ENCODE data around the gene NCAM2. TPM values are rescaled to one million over a fixed set of nuclear protein-coding genes. Genes with fewer than 3 reads are reported as not detected.
A peak's percentile ranks its signal among the peaks of the same experiment; 100 is the strongest.

The NCAM2 gene
- total RNA-seq, 4 donors from 2014 or later, result 0.96 to 1.6 TPM; not detected in 2

- in situ Hi-C loops (cut with MboI; ENCODE audit: low pct_ligation_motif_present in 1 of 4, low pct_unique_long_range_greater_than_20kb in 1 of 4, low sequenced_read_pairs in 3 of 4) (loop anchor here in 1 of 4 donors (25.0 kb wide), 1 partner anchor 1789 kb away; no protein-coding TSS in a partner anchor), intact Hi-C loops (cut with DNase I; ENCODE audit: low total_unique reads) (no loop called here)
- peak overlapping the region in 2 of 4 donors; percentile 29 to 42 for H3K27ac ChIP-seq
- H3K9me3 ChIP-seq, result no peaks in the 10 kb centered on the region
- no peaks in the 10 kb centered on the region for H3K36me3 ChIP-seq
- H3K4me1 ChIP-seq, result peaks cover 3 to 24% (median 13%) of the 10 kb centered on the region in 4 donors
- DNase-seq, result no peak
- peaks cover 27% of the 10 kb centered on the region for H3K27me3 ChIP-seq
- H3K4me3 ChIP-seq, result peak overlapping the region; percentile 37 to 62 (median 48)
- TF ChIP-seq EP300 (IDR thresholded peaks at IDR 0.05; ENCODE audit: low read depth) (no peak), POLR2A (IDR thresholded peaks at IDR 0.05) (no peak), CTCF (IDR thresholded peaks at IDR 0.05) (no peak)
- WGBS, 2 donors (ENCODE audit: low coverage in 1 of 2), result 0 to 21% methylated on average over 4 to 13 of the region's 14 CpGs
These were observed 214 bp downstream of the NCAM2 start for GRCh38 chr21:20998456-20998789.

- WGBS, 2 donors (ENCODE audit: low coverage in 1 of 2), result 11 to 24% methylated on average over 5 of the region's 5 CpGs
- H3K36me3 ChIP-seq, result no peaks in the 10 kb centered on the region
- H3K4me3 ChIP-seq, result peak overlapping the region; percentile 37 to 62 (median 48)
- in situ Hi-C loops (cut with MboI; ENCODE audit: low pct_ligation_motif_present in 1 of 4, low pct_unique_long_range_greater_than_20kb in 1 of 4, low sequenced_read_pairs in 3 of 4) (loop anchor here in 1 of 4 donors (25.0 kb wide), 1 partner anchor 1788 kb away; no protein-coding TSS in a partner anchor), intact Hi-C loops (cut with DNase I; ENCODE audit: low total_unique reads) (no loop called here)
- H3K27ac ChIP-seq, result peak overlapping the region in 1 of 4 donors; percentile 29
- no peaks in the 10 kb centered on the region for H3K9me3 ChIP-seq
- peaks cover 3 to 24% (median 13%) of the 10 kb centered on the region in 4 donors for H3K4me1 ChIP-seq
- TF ChIP-seq POLR2AphosphoS5 (IDR thresholded peaks at IDR 0.05) (no peak), EP300 (IDR thresholded peaks at IDR 0.05; ENCODE audit: low read depth) (no peak), CTCF (IDR thresholded peaks at IDR 0.05) (no peak), POLR2A (IDR thresholded peaks at IDR 0.05) (no peak)
- DNase-seq, result no peak
- H3K27me3 ChIP-seq, result peaks cover 27% of the 10 kb centered on the region
These were observed 677 bp downstream of the NCAM2 start for GRCh38 chr21:20998886-20999285.

- H3K4me1 ChIP-seq, result peaks cover 3 to 24% (median 13%) of the 10 kb centered on the region in 4 donors
These were observed 1.4 kb downstream of the NCAM2 start for GRCh38 chr21:20999659-21000058.

GRCh38 chr21:21000591-21001175 lies 2.5 kb downstream of the NCAM2 start:
- H3K4me3 ChIP-seq, result no peak overlapping the region
- intact Hi-C loops (cut with DNase I; ENCODE audit: low total_unique reads) (no loop called here), in situ Hi-C loops (cut with MboI; ENCODE audit: low pct_ligation_motif_present in 1 of 4, low pct_unique_long_range_greater_than_20kb in 1 of 4, low sequenced_read_pairs in 3 of 4) (loop anchor here in 1 of 4 donors (25.0 kb wide), 1 partner anchor 1787 kb away; no protein-coding TSS in a partner anchor)
- 38 to 44% methylated on average over 2 to 3 of the region's 3 CpGs for WGBS, 2 donors (ENCODE audit: low coverage in 1 of 2)
- no peaks in the 10 kb centered on the region for H3K36me3 ChIP-seq
- TF ChIP-seq CTCF (IDR thresholded peaks at IDR 0.05) (no peak), POLR2A (IDR thresholded peaks at IDR 0.05) (no peak), EP300 (IDR thresholded peaks at IDR 0.05; ENCODE audit: low read depth) (no peak), POLR2AphosphoS5 (IDR thresholded peaks at IDR 0.05) (no peak)
- no peaks in the 10 kb centered on the region for H3K9me3 ChIP-seq
- no peak for DNase-seq
- H3K27me3 ChIP-seq, result peaks cover 27% of the 10 kb centered on the region
- no peak overlapping the region for H3K27ac ChIP-seq
- H3K4me1 ChIP-seq, result peaks cover 3 to 24% (median 13%) of the 10 kb centered on the region in 4 donors

More at GRCh38 chr21:20999659-21000058, 1.4 kb downstream of the NCAM2 start:
- 20 to 24% methylated on average over 3 of the region's 3 CpGs for WGBS, 2 donors (ENCODE audit: low coverage in 1 of 2)
- Histone ChIP-seq H3K9me3 (no peaks in the 10 kb centered on the region), H3K27ac (no peak overlapping the region), H3K4me3 (no peak overlapping the region), H3K36me3 (no peaks in the 10 kb centered on the region), H3K27me3 (peaks cover 27% of the 10 kb centered on the region)
- no peak for TF ChIP-seq EP300 (IDR thresholded peaks at IDR 0.05; ENCODE audit: low read depth)
- no peak for TF ChIP-seq POLR2AphosphoS5 (IDR thresholded peaks at IDR 0.05)
- peak; percentile 53 to 78 (median 70) for TF ChIP-seq CTCF (IDR thresholded peaks at IDR 0.05)
- peak; percentile 16 for DNase-seq
- intact Hi-C loops (cut with DNase I; ENCODE audit: low total_unique reads), result no loop called here
- in situ Hi-C loops (cut with MboI; ENCODE audit: low pct_ligation_motif_present in 1 of 4, low pct_unique_long_range_greater_than_20kb in 1 of 4, low sequenced_read_pairs in 3 of 4), result loop anchor here in 2 of 4 donors (25.0 kb wide), 1 partner anchor 1788 kb away; no protein-coding TSS in a partner anchor
